Measurements from ENCODE around the gene BCAS3.

GRCh38 chr17:60968266-60968665 lies 290.6 kb downstream of the BCAS3 start:
- TF ChIP-seq POLR2A (IDR thresholded peaks at IDR 0.05) (no peak), CTCF (IDR thresholded peaks at IDR 0.05) (no peak), EP300 (IDR thresholded peaks at IDR 0.05; ENCODE audit: low read depth) (no peak)

All from transverse colon (tissue), 3 donors.